ENCODE measurements around the gene CENPX. TPM values are rescaled to one million over a fixed set of nuclear protein-coding genes. Genes with fewer than 3 reads are reported as not detected.

CENPX gene
- total RNA-seq: 27.0 TPM
- long read RNA-seq, transcript CENPX-202 (5 exons, 805 nt): minor isoform, 8 of 48 reads
- long read RNA-seq, transcript CENPX-201 (4 exons, 751 nt): major isoform, 33 of 48 reads
- long read RNA-seq, partial matches to known transcripts: 2 of 48 reads
- long read RNA-seq, other reads (novel, unspliced or antisense): 1 of 48 reads

GRCh38 chr17:82022310-82022980 is at the start of gene CENPX:
Gene CENPX, minus strand, starts transcription at chr17:82022878. Its CDS starts 17 bp downstream, at chr17:82022861.
- intact Hi-C loops (cut with micrococcal nuclease): loop anchor here (10.0 kb wide), 1 partner anchor 68 kb away; no protein-coding TSS in a partner anchor
- DNase-seq: no peak
- no peak for ATAC-seq

GRCh38 chr17:82070611-82071010 is 47.9 kb upstream of the CENPX start:
- ATAC-seq (no peak), DNase-seq (no peak)
- intact Hi-C loops (cut with micrococcal nuclease): no loop called here

GRCh38 chr17:82065638-82066303 is 43.1 kb upstream of the CENPX start, which contains the start of gene DUS1L:
Gene DUS1L, minus strand, starts transcription at chr17:82065804. Its CDS starts 745 bp downstream, at chr17:82065059.
- ATAC-seq: peak; percentile 87
- peak; percentile 82 for DNase-seq
- intact Hi-C loops (cut with micrococcal nuclease): no loop called here

- ATAC-seq (peak; percentile 10), DNase-seq (peak; percentile 57)
- intact Hi-C loops (cut with micrococcal nuclease): no loop called here
Measured at GRCh38 chr17:82065193-82065637, 42.5 kb upstream of the CENPX start.

- intact Hi-C loops (cut with micrococcal nuclease): no loop called here
- no peak for DNase-seq
- ATAC-seq: no peak
Measured at GRCh38 chr17:82064433-82065192, 41.9 kb upstream of the CENPX start.

GRCh38 chr17:82063424-82064415 is 41.0 kb upstream of the CENPX start:
- intact Hi-C loops (cut with micrococcal nuclease): no loop called here
- ATAC-seq (no peak), DNase-seq (peak; percentile 27)

GRCh38 chr17:82062984-82063368 is 40.3 kb upstream of the CENPX start:
- intact Hi-C loops (cut with micrococcal nuclease): no loop called here
- ATAC-seq: no peak
- DNase-seq: no peak

GRCh38 chr17:82062076-82062983 is 39.7 kb upstream of the CENPX start:
- ATAC-seq (no peak), DNase-seq (no peak)
- intact Hi-C loops (cut with micrococcal nuclease): no loop called here

GRCh38 chr17:82061047-82061925 is 38.6 kb upstream of the CENPX start:
- ATAC-seq (no peak), DNase-seq (peak; percentile 29)
- intact Hi-C loops (cut with micrococcal nuclease): no loop called here

- DNase-seq: peak; percentile 26
- intact Hi-C loops (cut with micrococcal nuclease): no loop called here
- ATAC-seq: no peak
Measured at GRCh38 chr17:82060614-82061013, 37.9 kb upstream of the CENPX start.

GRCh38 chr17:82060001-82060380 is 37.3 kb upstream of the CENPX start:
- intact Hi-C loops (cut with micrococcal nuclease): no loop called here
- DNase-seq: peak; percentile 22
- no peak for ATAC-seq

GRCh38 chr17:82059272-82060000 is 36.8 kb upstream of the CENPX start:
- intact Hi-C loops (cut with micrococcal nuclease): no loop called here
- ATAC-seq (no peak), DNase-seq (peak; percentile 24)

- no peak for ATAC-seq
- peak; percentile 16 for DNase-seq
Measured at GRCh38 chr17:82058855-82059249, 36.2 kb upstream of the CENPX start.

GRCh38 chr17:82058230-82058854 is 35.7 kb upstream of the CENPX start:
- peak; percentile 23 for DNase-seq
- no peak for ATAC-seq
- intact Hi-C loops (cut with micrococcal nuclease): no loop called here

More at GRCh38 chr17:82058855-82059249, 36.2 kb upstream of the CENPX start:
- intact Hi-C loops (cut with micrococcal nuclease): no loop called here
